Endothelial cell of umbilical vein (primary cell): ENCODE measurements around the gene C2orf42.

Experiments used
- CTCF ChIP-seq, 2 donors: IDR thresholded peaks; 1 replicate in 1 of 2; 2 replicates in 1 of 2; pipeline ENCODE4 v1.5.1; 2011; ENCODE audit warnings: low read length in 2 of 2, mild to moderate bottlenecking in 2 of 2, moderate library complexity in 2 of 2, control low read depth in 1 of 2, inconsistent platforms in 1 of 2, low read depth in 1 of 2; ENCODE audit not compliant: insufficient read depth in 1 of 2; ENCODE audit errors: extremely low read depth in 1 of 2
- EZH2 ChIP-seq: IDR thresholded peaks from 2 replicates; pipeline ENCODE4 v1.6.1; 2012; ENCODE audit warnings: borderline replicate concordance, low read depth, mild to moderate bottlenecking, moderate library complexity, low read length, inconsistent platforms; ENCODE audit not compliant: severe bottlenecking
- GATA2 ChIP-seq: IDR thresholded peaks from 2 replicates; pipeline ENCODE4 v1.7.0; 2011; ENCODE audit warnings: low read depth, mild to moderate bottlenecking, moderate library complexity, mixed read lengths, low read length; ENCODE audit not compliant: insufficient read length, insufficient read depth
- JUN ChIP-seq: IDR thresholded peaks from 2 replicates; pipeline ENCODE4 v1.6.1; 2011; ENCODE audit warnings: borderline replicate concordance, low read depth; ENCODE audit not compliant: insufficient read length, insufficient read depth
- MAX ChIP-seq: IDR thresholded peaks from 2 replicates; pipeline ENCODE4 v1.6.1; 2011; ENCODE audit not compliant: insufficient read depth, insufficient read length
- POLR2A ChIP-seq: IDR thresholded peaks from 2 replicates; pipeline ENCODE4 v1.6.1; 2012; ENCODE audit warnings: low read depth, mild to moderate bottlenecking, control low read depth, low read length
- POLR2AphosphoS5 ChIP-seq: IDR thresholded peaks from 2 replicates; pipeline ENCODE4 v1.6.1; 2012; ENCODE audit warnings: low read depth, mild to moderate bottlenecking, control low read depth, low read length, moderate library complexity; ENCODE audit not compliant: insufficient read depth

GRCh38 chr2:70201831-70202230 is 11.0 kb upstream of the C2orf42 start:
- TF ChIP-seq CTCF (IDR thresholded peaks at IDR 0.05; ENCODE audit: extremely low read depth in 1 of 2, insufficient read depth in 1 of 2, low read depth in 1 of 2, low read length in 2 of 2) (no peak), POLR2AphosphoS5 (no peak), POLR2A (no peak), EZH2 (no peak), JUN (no peak), MAX (no peak), GATA2 (no peak)
